ENCODE measurements around the gene SIDT2.
A peak's percentile ranks its signal among the peaks of the same experiment; 100 is the strongest.
"Not testable (repeated sequence)": the region's sequence is repeated elsewhere in the genome, so short reads cannot be mapped to it uniquely, and the experiment has no call there.

SIDT2 gene

GRCh38 chr11:117172724-117173421 is 5.7 kb upstream of the SIDT2 start:
- no peak for DNase-seq (ENCODE audit: low spot score)

GRCh38 chr11:117175104-117175503 is 3.4 kb upstream of the SIDT2 start:
- DNase-seq (ENCODE audit: low spot score): no peak

- DNase-seq (ENCODE audit: low spot score): no peak
These were observed 2.8 kb upstream of the SIDT2 start for GRCh38 chr11:117175781-117176180.

- DNase-seq (ENCODE audit: low spot score): no peak
These were observed 2.4 kb upstream of the SIDT2 start for GRCh38 chr11:117176186-117176585.

GRCh38 chr11:117177534-117178209 is 871 bp upstream of the SIDT2 start:
- no peak for DNase-seq (ENCODE audit: low spot score)

GRCh38 chr11:117179048-117179999 is 781 bp downstream of the SIDT2 start:
- no peak for DNase-seq (ENCODE audit: low spot score)

GRCh38 chr11:117180020-117180419 is 1.5 kb downstream of the SIDT2 start:
- DNase-seq (ENCODE audit: low spot score): no peak

- DNase-seq (ENCODE audit: low spot score): peak; percentile 74
These were observed 2.4 kb downstream of the SIDT2 start for GRCh38 chr11:117180661-117181585.

GRCh38 chr11:117181586-117182550 is 3.3 kb downstream of the SIDT2 start:
- DNase-seq (ENCODE audit: low spot score): no peak

GRCh38 chr11:117182551-117182935 is 4.0 kb downstream of the SIDT2 start:
- DNase-seq (ENCODE audit: low spot score): no peak

GRCh38 chr11:117183178-117183577 is 4.6 kb downstream of the SIDT2 start:
- DNase-seq (ENCODE audit: low spot score): not testable (repeated sequence)

- DNase-seq (ENCODE audit: low spot score): no peak
These were observed 5.3 kb downstream of the SIDT2 start for GRCh38 chr11:117183724-117184349.

GRCh38 chr11:117185736-117186430 is 7.3 kb downstream of the SIDT2 start:
- DNase-seq (ENCODE audit: low spot score): no peak

- DNase-seq (ENCODE audit: low spot score): no peak
These were observed 7.9 kb downstream of the SIDT2 start for GRCh38 chr11:117186431-117186761.

- no peak for DNase-seq (ENCODE audit: low spot score)
These were observed 8.5 kb downstream of the SIDT2 start for GRCh38 chr11:117187007-117187406.

- no peak for DNase-seq (ENCODE audit: low spot score)
These were observed 8.9 kb downstream of the SIDT2 start for GRCh38 chr11:117187428-117187798.

GRCh38 chr11:117187799-117188481 is 9.4 kb downstream of the SIDT2 start:
- DNase-seq (ENCODE audit: low spot score): no peak

GRCh38 chr11:117188620-117189081 is 10.1 kb downstream of the SIDT2 start:
- DNase-seq (ENCODE audit: low spot score): no peak
